Measurements from ENCODE around the gene PTGS1. TPM values are rescaled to one million over a fixed set of nuclear protein-coding genes. Genes with fewer than 3 reads are reported as not detected.

PTGS1 gene
- total RNA-seq, 2 donors from 2014 or later = 0.69 to 0.89 TPM

- ATAC-seq (no peak), DNase-seq (ENCODE audit: low spot score) (no peak)
- Mint-ChIP-seq H3K27ac (no peak overlapping the region), H3K4me3 (no peak overlapping the region), H3K4me1 (ENCODE audit: low read depth in 2 of 2) (no peaks in the 10 kb centered on the region), H3K36me3 (no peaks in the 10 kb centered on the region), H3K9me3 (no peaks in the 10 kb centered on the region), H3K27me3 (peaks cover 7 to 15% of the 10 kb centered on the region in 2 donors)
These were observed 33.3 kb upstream of the PTGS1 start for GRCh38 chr9:122337556-122337929.

- Mint-ChIP-seq H3K9me3 (no peaks in the 10 kb centered on the region), H3K27me3 (peaks cover 7 to 15% of the 10 kb centered on the region in 2 donors), H3K36me3 (no peaks in the 10 kb centered on the region), H3K4me3 (no peak overlapping the region), H3K4me1 (ENCODE audit: low read depth in 2 of 2) (no peaks in the 10 kb centered on the region), H3K27ac (no peak overlapping the region)
- ATAC-seq (no peak), DNase-seq (ENCODE audit: low spot score) (peak; percentile 58)
These were observed 32.3 kb upstream of the PTGS1 start for GRCh38 chr9:122338536-122338935.

GRCh38 chr9:122338994-122339393 is 31.8 kb upstream of the PTGS1 start:
- Mint-ChIP-seq H3K4me1 (ENCODE audit: low read depth in 2 of 2) (peaks cover 0 to 2% of the 10 kb centered on the region in 2 donors), H3K9me3 (no peaks in the 10 kb centered on the region), H3K27me3 (peaks cover 11 to 18% of the 10 kb centered on the region in 2 donors), H3K4me3 (no peak overlapping the region), H3K27ac (no peak overlapping the region), H3K36me3 (no peaks in the 10 kb centered on the region)
- ATAC-seq (no peak), DNase-seq (ENCODE audit: low spot score) (no peak)

GRCh38 chr9:122339579-122339978 is 31.2 kb upstream of the PTGS1 start:
- Mint-ChIP-seq H3K27ac (no peak overlapping the region), H3K4me1 (ENCODE audit: low read depth in 2 of 2) (peaks cover 0 to 3% of the 10 kb centered on the region in 2 donors), H3K4me3 (no peak overlapping the region), H3K9me3 (no peaks in the 10 kb centered on the region), H3K27me3 (peaks cover 15 to 19% of the 10 kb centered on the region in 2 donors), H3K36me3 (no peaks in the 10 kb centered on the region)
- no peak for DNase-seq (ENCODE audit: low spot score)
- ATAC-seq = no peak

- H3K9me3 Mint-ChIP-seq = no peaks in the 10 kb centered on the region
- H3K27ac Mint-ChIP-seq = no peak overlapping the region
- no peaks in the 10 kb centered on the region for H3K36me3 Mint-ChIP-seq
- H3K4me3 Mint-ChIP-seq = no peak overlapping the region
- H3K4me1 Mint-ChIP-seq (ENCODE audit: low read depth in 2 of 2) = peaks cover 0 to 3% of the 10 kb centered on the region in 2 donors
- peaks cover 15 to 19% of the 10 kb centered on the region in 2 donors for H3K27me3 Mint-ChIP-seq
- ATAC-seq = no peak
- DNase-seq (ENCODE audit: low spot score) = no peak
These were observed 30.7 kb upstream of the PTGS1 start for GRCh38 chr9:122340161-122340560.

GRCh38 chr9:122342323-122343050 is 28.3 kb upstream of the PTGS1 start:
- H3K27me3 Mint-ChIP-seq = peaks cover 22 to 26% of the 10 kb centered on the region in 2 donors
- no peak for DNase-seq (ENCODE audit: low spot score)
- no peak for ATAC-seq
- H3K27ac Mint-ChIP-seq = no peak overlapping the region
- H3K9me3 Mint-ChIP-seq = no peaks in the 10 kb centered on the region
- no peak overlapping the region for H3K4me3 Mint-ChIP-seq
- H3K4me1 Mint-ChIP-seq (ENCODE audit: low read depth in 2 of 2) = peaks cover 0 to 3% of the 10 kb centered on the region in 2 donors
- no peaks in the 10 kb centered on the region for H3K36me3 Mint-ChIP-seq

GRCh38 chr9:122346478-122347347 is 24.1 kb upstream of the PTGS1 start:
- H3K27me3 Mint-ChIP-seq = peaks cover 29 to 42% of the 10 kb centered on the region in 2 donors
- no peak for DNase-seq (ENCODE audit: low spot score)
- no peaks in the 10 kb centered on the region for H3K36me3 Mint-ChIP-seq
- H3K4me1 Mint-ChIP-seq (ENCODE audit: low read depth in 2 of 2) = peaks cover 5 to 11% of the 10 kb centered on the region in 2 donors
- peak; percentile 70 to 76 for ATAC-seq
- no peaks in the 10 kb centered on the region for H3K9me3 Mint-ChIP-seq
- no peak overlapping the region for H3K27ac Mint-ChIP-seq
- peak overlapping the region; percentile 66 for H3K4me3 Mint-ChIP-seq

- Mint-ChIP-seq H3K27me3 (peaks cover 29 to 36% of the 10 kb centered on the region in 2 donors), H3K4me3 (peak overlapping the region; percentile 66), H3K36me3 (no peaks in the 10 kb centered on the region), H3K4me1 (ENCODE audit: low read depth in 2 of 2) (peaks cover 5 to 11% of the 10 kb centered on the region in 2 donors), H3K27ac (no peak overlapping the region), H3K9me3 (no peaks in the 10 kb centered on the region)
- no peak for DNase-seq (ENCODE audit: low spot score)
- ATAC-seq = no peak
These were observed 23.2 kb upstream of the PTGS1 start for GRCh38 chr9:122347348-122348287.

GRCh38 chr9:122348288-122348777 is 22.5 kb upstream of the PTGS1 start:
- no peaks in the 10 kb centered on the region for H3K36me3 Mint-ChIP-seq
- no peaks in the 10 kb centered on the region for H3K9me3 Mint-ChIP-seq
- peak overlapping the region; percentile 9 for H3K4me3 Mint-ChIP-seq
- H3K4me1 Mint-ChIP-seq (ENCODE audit: low read depth in 2 of 2) = peaks cover 5 to 11% of the 10 kb centered on the region in 2 donors
- H3K27me3 Mint-ChIP-seq = peaks cover 29 to 36% of the 10 kb centered on the region in 2 donors
- DNase-seq (ENCODE audit: low spot score) = no peak
- no peak for ATAC-seq
- H3K27ac Mint-ChIP-seq = no peak overlapping the region

- ATAC-seq = no peak
- H3K9me3 Mint-ChIP-seq = no peaks in the 10 kb centered on the region
- no peak for DNase-seq (ENCODE audit: low spot score)
- peaks cover 28 to 33% of the 10 kb centered on the region in 2 donors for H3K27me3 Mint-ChIP-seq
- H3K4me3 Mint-ChIP-seq = peak overlapping the region; percentile 9
- H3K4me1 Mint-ChIP-seq (ENCODE audit: low read depth in 2 of 2) = peaks cover 5 to 10% of the 10 kb centered on the region in 2 donors
- H3K27ac Mint-ChIP-seq = no peak overlapping the region
- H3K36me3 Mint-ChIP-seq = no peaks in the 10 kb centered on the region
These were observed 22.0 kb upstream of the PTGS1 start for GRCh38 chr9:122348791-122349190.

- no peak for ATAC-seq
- Mint-ChIP-seq H3K4me3 (no peak overlapping the region), H3K36me3 (no peaks in the 10 kb centered on the region), H3K27ac (no peak overlapping the region), H3K4me1 (ENCODE audit: low read depth in 2 of 2) (peaks cover 5 to 8% of the 10 kb centered on the region in 2 donors), H3K27me3 (peaks cover 25 to 29% of the 10 kb centered on the region in 2 donors), H3K9me3 (no peaks in the 10 kb centered on the region)
- DNase-seq (ENCODE audit: low spot score) = no peak
These were observed 21.6 kb upstream of the PTGS1 start for GRCh38 chr9:122349201-122349600.

GRCh38 chr9:122350577-122351355 is 20.1 kb upstream of the PTGS1 start:
- Mint-ChIP-seq H3K27ac (no peak overlapping the region), H3K4me1 (ENCODE audit: low read depth in 2 of 2) (peaks cover 5 to 8% of the 10 kb centered on the region in 2 donors), H3K36me3 (no peaks in the 10 kb centered on the region), H3K27me3 (peaks cover 21 to 23% of the 10 kb centered on the region in 2 donors), H3K9me3 (no peaks in the 10 kb centered on the region), H3K4me3 (no peak overlapping the region)
- ATAC-seq = peak; percentile 76 to 86
- peak; percentile 80 for DNase-seq (ENCODE audit: low spot score)

Data from natural killer cell treated with Interleukin-12 subunit alpha and Interleukin-12 subunit beta and Interleukin-15 and Interleukin-18, amount 100 ng/mL, for 72 hours (primary cell).